GM23338 (cell line): Measurements from ENCODE around the gene GRM5. TPM values are rescaled to one million over a fixed set of nuclear protein-coding genes. Genes with fewer than 3 reads are reported as not detected.

ENCODE experiments used
- CTCF ChIP-seq, 2 experiments: fragments of 200-600 bp in 1 of 2; sonication (generic) in 1 of 2; conservative IDR thresholded peaks; 2 replicates each; pipeline versions ENCODE4 v1.5.1 to v1.6.1; 2016 to 2017; ENCODE audit warnings: antibody characterized with exemption in 2 of 2, low read depth in 2 of 2, mild to moderate bottlenecking in 2 of 2, moderate library complexity in 1 of 2
- REST ChIP-seq: IDR thresholded peaks from one replicate; pipeline ENCODE4 v1.6.1; 2018; ENCODE audit warnings: antibody characterized with exemption; ENCODE audit not compliant: unreplicated experiment
- STAT1 ChIP-seq: IDR thresholded peaks from one replicate; pipeline ENCODE4 v1.6.1; 2016; ENCODE audit warnings: antibody characterized with exemption; ENCODE audit not compliant: unreplicated experiment
- ZNF462 ChIP-seq: fragments of 250-450 bp; sonication (Bioruptor Pico); IDR thresholded peaks from 2 replicates; pipeline ENCODE4 v1.5.0; 2020; ENCODE audit warnings: mild to moderate bottlenecking, moderate library complexity
- polyA plus RNA-seq: library from polyadenylated mRNA; unstranded; fragments of >200 nt; fragmentation: Nextera tagmentation; extraction: Ambion mirVana; gene quantifications from 2 replicates; pipeline ENCODE4 v1.2.1, GENCODE V29; 2016
- total RNA-seq: library from RNA; depleted of rRNA; stranded (reverse); fragments of >200 nt; shearing (Covaris generic); gene quantifications from 2 replicates; pipeline ENCODE4 v1.2.3, GENCODE V29; 2014

The GRM5 gene
- total and polyA plus RNA-seq, 2 experiments from 2014 or later = 0.23 to 0.45 TPM

- TF ChIP-seq ZNF462 = no peak
- no peak for TF ChIP-seq CTCF (conservative IDR thresholded peaks at IDR 0.05; ENCODE audit: low read depth in 2 of 2)
- TF ChIP-seq REST = no peak
- TF ChIP-seq STAT1 = no peak
Observed at GRCh38 chr11:88535916-88536547, 529.8 kb downstream of the GRM5 start (continued).
